Inflammatory macrophage (primary cell): Measurements from ENCODE around the gene TAF10.

Experiments
- DNase-seq, 2 donors: peaks; one replicate each; pipeline ENCODE4 v3.0.0-alpha.2; 2020 to 2022

TAF10 gene

DNA sequence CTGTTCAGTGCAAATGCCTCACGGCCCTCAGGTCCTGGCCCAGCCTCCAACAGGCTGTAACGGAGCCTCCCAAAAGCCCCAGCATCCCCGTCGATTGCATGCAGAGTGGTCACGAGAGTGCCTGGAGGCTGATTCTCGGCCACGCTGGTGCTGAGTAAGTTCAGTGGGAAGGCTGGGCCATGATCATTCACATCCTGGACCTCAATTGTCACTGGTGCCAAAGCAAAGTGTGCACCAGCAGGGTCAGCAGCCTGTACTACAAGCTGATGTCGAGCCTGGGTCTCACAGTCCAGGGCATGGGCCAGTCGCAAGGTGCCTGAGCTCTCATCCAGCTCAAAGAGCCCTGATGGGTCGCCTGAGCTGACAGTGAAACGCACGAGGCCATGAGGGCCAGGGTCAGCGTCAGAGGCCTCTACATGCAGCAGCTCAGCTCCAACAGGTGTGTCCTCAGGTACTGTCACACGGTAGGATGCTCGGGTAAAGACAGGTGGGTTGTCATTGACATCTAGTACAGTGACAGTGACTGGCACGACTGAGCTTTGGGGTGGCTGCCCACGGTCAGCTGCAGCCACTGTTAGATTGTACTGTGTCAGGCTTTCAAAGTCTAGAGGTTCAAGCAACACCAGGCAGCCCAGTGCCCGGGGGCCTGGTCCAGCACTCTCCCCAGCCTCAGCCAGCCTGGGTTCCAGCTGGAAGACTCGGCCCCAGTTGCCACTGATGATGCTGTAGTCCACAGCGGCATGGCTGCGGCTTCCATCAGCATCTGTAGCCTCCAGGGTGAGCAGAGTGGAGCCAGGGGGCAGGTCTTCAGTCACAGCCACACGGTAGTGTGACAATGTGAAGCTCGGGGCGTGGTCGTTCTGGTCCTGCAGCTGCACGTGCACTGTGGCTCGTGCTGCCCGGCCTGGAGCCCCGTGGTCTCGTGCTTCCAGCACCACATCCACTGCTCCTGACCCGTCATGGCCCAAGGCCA, 11.7 kb upstream of the TAF10 start:
- DNase-seq = no peak

DNA sequence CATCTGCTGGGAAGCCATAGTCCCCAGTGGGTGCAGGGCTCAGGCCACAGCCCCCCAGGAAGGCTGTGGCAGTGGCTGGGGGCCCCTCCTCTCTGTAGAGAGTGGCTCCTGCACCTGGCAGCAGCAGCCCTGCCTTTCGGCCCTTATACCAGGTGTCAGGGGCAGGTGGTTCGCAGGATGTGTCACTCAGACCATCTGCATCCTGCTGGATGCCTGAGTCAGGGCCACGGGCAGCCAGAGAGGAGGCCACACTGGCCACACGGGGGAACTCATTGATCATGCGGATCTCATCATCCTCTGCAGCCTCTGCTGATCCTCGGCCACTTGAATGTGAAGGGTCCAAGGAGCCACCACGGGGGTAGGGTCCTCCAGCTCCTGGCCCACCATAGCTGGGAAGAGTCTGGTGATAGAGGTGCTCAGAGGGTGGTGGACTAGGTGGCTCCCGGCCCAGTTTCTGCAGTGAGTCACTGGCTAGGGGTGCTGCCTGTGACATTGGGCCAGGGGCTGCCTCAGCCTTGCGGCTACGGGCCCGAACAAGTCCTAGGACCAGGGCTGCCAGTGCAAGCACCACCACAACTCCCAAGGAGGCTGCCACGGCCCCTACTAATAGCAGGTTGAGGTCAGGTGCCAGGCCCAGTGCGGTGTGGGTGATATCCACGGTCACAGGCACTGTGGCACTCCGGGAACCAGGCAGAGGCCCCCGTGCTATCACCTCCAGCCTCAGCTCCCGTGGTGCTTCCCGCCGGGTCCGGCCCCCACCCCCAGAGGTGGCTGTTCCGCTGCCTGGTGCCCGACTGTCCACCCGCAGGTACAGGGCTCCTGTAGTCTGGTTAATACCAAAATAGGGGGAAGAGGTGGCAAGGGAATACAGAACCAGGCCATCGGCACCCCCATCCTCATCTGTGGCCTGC, 10.5 kb upstream of the TAF10 start:
- DNase-seq = no peak

DNA sequence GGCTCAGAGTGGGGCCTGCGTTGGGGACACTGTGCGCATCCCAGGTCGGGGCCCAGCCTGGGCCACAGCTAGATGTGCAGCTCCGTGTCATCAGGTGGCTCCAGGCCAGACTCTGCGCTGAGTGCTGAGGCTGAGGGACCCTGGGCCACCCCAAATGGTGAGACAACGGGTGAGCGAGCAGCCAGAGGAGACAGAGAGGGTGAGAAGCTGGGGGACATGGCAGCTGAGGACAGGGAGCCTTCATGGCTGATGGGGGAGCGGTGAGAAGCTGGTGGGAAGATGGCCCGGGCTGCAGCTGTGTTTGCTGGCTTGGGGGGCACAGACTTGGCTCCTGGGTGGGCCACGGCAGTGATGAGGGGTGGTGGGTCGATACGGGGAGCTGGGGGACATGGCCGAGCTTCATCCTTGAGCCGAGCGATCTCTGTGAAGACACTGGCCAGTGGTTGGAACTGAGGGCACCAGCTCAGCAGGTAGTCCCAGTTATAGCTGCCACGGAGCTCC, 9.7 kb upstream of the TAF10 start:
- no peak for DNase-seq

DNA sequence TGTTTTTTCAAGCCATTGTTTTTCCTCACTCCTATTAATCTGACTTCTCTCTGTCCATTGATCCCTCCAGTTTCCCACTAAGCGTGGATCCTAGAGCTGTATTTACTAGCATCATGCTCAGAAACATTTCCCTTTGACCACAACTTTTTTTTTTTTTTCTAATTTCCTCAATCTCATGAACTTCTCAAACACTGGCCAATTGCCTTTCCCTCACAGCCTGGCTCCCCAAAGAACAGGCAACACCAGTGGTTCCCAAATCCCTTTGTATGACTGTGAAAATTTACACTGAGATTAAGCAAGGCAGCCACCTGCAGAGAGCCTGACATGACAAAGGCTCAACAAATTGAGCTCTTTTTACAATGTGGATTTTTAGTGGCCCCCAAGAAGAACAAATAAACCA, 8.6 kb upstream of the TAF10 start:
- peak; percentile 70 for DNase-seq

DNA sequence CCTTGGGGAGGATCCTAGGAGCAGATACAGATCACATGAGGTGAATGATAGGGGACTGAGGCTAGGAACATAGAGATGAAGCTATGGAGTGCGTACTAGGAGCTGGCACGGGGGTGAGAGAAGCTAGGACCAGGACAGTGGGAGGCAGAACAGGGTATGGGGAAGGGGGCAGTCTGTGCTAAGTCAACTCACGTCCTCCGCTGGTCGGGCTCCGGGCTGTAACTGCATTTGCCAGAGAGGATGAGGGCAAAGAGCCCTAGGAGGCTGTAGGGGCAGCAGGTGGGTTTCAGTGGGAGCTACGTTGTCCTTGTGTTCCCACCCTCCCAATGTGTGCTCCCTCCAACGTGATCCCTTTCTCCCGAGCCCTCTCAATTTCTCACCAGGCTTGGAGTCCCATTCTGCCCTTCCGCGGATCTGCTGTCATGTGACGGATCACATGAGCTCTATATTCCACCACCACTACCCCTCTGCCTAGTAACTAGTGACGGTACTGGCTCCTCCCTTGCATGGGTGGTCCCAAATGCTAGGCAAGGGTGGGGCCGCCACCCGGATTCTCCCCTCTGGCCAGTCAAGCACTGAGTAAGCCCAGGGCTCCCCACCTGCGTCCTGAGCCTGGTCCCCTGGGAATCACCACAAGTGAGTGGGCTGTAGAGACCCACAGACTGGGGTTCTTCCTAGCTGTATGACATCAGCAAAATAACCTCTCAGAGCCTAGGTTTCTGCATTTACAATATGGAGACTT, 7.2 kb upstream of the TAF10 start, which contains the start of gene TPP1:
TSS of gene TPP1 (minus strand) at position 419 of the 742 bp plus-strand sequence. CDS start at position 397, 22 bp downstream.
- DNase-seq = peak; percentile 95 to 97

DNA sequence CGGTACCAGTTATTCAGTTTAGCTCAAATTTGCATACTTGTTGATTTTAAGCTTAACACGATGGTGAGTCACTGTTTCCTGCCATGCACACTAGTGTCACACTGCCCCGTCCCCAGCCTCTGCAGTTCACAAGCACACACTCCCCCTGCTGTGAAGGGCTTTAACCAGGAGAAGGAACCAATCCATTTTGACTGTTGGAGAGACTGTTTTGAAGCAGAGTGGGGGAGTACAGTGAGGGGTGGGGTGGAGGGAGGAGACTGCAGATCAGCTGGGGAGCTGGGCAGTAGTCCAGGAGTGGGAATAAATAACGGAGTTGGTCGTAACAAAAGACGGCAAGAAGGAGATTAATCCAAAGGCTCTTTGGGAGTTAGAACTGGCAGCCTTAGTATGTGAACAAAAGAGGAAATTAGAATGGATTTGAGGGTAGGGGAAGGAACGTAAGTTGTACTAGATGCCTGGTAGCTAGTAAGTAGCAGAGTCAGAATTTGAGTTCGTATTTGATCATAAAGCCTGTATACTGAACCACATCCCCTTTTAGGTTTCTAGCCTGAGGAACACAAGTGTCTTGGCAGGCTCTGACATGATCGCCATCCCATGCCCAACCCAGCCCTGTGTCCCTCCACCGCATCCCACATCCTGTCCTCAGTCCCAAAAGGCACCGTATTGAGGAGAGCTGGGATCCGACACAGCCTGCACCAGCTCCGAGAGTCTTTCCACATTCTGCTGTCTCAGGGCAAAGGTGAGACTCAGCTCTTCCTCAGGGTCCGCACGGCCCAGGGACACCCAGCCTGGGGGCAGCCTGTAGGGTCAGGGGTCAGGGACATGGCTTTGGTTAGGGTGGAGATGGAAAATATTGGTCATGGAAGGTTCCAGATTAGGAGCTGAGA, 6.3 kb upstream of the TAF10 start:
- peak; percentile 74 to 75 for DNase-seq

DNA sequence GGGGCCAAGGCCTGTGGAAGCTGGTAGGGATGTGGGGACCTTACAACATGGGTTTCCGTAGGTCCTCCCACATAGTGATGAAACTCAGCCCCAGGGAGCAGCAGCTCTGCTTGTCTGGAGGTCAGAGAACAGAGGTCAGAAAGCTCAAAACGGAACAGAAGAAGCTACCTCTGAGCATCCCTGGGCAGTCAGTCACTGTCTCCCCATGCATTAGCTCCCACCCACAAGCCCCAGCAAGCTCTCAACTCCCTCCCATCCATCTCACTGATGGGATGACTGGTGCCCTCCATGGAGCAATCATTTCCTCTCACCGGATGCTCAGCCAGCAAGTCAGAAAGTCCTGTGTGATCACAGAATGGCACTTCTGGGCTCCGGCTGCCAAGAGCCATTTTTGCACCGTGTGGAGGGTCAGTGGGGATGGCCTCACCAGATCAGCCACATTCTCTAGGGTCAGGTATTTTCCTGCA, 5.3 kb upstream of the TAF10 start:
- DNase-seq = peak; percentile 42 to 53

DNA sequence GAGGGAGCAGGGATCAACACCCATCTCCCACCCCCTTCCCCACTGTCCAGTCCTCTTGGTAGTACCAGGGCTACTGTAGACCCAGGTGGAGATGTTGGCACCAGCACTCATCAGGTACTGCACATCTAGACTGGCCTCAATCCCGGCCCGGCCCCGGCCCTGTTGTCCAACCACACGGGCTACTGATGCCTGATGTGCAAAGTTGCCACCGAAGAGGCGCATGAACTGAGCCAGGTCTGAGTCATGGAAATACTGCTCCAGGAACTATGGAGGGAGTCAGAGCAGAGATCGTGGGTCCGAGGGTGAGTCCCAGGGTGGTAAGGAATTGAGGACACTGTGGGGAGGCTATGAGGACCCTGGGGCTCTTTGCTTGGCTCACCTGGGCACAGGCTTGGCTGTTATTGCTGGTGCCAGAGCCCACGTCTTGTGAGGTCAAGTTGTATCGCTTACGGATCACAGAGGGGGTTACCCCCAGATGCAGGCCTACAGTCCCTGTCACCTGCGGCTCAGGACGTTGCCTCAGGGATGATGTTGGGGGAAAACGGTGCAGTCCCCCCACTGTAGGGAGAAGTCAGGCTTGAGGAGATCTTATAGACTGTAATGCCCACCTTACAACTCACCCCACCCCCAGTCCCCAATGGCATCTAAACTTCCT, 4.7 kb upstream of the TAF10 start:
- DNase-seq = no peak

DNA sequence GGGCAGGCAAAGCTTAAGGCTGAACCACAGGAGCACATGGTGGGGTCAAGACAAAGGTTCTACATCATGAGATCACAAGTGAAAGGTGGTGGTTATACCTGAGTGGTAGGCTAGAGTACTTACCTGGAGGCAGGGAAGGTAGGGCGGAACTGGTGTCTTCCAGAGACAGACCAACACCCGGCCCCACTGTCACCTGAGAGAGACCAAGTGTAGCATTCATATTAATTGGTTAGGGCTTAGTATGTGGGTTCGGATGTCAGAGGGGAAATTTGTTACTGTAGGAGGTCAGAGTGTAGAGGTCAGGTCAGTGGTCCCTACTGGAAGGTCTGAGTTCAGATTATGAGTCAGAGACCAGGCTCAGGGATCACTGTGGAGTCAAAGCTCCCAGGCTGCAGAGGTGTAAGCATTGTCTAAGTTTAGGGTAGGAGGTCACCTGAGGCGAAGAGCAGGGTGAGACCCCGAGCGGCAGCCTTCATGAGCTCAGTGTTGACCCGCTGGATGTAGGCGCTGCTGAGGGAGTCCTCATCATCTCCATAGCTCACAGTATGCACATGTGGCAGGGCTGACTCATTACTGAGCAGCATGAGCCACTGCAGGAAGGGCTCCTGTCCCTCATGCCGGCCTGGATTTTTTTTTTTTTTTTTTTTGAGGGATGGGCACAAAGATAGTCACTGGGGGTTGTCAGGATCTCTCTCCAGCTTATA, 4.0 kb upstream of the TAF10 start:
- DNase-seq = no peak

DNA sequence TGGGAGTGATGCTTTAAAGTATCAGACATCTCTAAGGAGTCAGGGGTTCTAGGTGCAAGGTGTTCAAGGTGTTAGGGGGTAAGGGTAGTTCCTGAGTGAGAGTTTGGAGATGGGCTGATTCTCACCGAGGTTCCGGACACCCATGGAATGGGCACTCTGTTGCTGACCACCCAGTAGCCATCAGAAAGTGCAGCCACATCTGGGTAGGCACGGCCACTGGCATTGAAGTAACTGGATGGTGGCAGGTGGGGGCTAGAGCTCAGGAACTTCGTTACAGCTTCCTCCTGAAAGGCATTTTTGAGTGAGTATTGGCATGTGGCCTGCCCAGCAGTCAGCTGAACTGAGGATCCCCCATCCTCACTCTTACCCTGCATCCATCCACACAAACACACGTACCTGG, 3.0 kb upstream of the TAF10 start:
- DNase-seq = no peak

DNA sequence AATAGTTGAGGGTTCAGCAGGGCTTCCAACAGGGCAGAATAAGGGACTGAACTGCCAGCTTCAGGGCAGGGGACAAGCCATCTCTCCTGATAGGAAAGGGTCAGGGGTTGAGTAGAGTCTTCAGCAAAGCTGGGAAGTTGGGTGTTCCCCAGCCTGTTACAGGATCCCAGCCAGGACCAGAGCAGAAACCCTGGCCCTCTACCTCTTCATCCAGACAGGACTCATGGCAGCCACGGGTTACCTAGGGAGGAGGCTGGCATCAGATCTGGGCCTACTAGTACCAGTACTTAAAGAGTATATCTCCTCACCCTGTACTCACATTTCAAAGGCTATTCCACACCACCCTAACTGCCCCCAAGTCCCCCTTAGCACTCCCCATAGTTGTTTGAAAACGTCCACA, 2.4 kb upstream of the TAF10 start:
- DNase-seq = no peak

DNA sequence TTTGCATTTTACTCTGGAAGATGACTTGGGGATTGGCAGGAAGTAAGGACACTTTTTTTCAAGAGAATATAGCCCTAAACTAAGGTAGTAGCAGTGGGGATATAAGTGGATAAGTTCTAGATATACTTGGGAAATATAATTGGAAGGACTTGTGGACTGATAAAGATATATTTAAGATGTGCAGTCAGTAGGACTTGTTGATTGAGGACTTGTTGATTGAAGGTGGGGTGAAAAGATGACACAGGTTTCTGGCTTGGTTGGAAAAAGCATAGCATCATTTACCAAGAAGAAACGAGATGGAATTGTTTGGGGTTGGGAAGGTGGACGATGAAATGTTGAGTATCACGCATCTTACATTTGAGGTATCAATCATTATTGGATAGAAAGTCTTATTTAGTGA, 1.5 kb upstream of the TAF10 start:
- no peak for DNase-seq

DNA sequence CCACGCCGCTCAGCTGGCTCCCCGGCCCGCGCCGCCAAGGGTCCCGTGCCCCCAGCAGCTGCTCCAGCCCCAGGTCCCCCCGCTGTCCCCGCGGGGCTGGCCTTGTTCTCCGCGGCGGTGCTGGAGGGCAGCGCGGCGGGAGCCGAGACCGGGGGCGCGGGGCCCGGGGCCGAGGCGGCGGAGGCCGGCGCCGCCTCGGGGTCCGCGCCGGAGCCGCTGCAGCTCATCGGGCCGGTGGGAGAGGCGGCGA, 128 bp downstream of the TAF10 start:
- DNase-seq = no peak

DNA sequence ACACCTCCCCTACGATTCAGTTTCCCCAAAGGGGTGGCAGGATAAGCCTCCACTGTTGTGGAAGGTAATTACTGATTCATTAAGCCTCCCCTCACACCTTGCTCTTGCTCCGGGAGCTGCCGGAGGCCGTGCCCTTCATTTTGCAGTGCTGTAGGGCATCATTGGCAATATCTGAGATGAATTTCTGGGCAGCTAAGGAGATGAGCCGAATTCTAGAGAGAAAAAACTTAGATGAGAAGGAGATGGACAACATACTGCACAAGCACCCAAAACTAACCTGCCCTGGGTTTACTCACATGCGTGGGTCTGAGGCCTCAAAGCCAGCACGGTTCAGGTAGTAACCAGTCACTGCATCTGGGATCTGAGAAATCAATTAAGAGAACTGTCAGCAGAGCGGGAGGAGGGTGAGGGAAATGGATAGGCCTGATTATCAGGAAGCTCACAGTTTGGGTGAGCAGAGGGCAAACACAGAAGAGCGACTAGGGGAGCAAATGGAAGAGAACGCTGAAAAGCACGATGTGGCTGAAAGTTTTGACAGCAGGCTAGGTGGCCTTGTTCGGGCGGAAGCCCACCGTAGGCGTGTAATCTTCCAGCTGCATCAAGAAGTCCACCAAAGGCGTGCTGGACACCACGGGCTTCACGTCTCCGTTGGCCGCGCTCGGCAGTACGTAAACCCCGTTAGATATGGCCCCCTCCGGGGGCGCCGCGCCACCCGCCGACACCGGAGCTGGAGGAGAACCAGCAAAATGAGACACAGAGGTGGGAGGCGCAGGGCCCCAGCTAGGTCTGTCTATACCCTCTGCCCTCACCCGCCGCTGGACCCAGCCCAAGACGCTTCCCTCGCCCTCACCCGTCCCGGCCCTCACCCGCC, 689 bp downstream of the TAF10 start:
- DNase-seq = peak; percentile 4 to 15

DNA sequence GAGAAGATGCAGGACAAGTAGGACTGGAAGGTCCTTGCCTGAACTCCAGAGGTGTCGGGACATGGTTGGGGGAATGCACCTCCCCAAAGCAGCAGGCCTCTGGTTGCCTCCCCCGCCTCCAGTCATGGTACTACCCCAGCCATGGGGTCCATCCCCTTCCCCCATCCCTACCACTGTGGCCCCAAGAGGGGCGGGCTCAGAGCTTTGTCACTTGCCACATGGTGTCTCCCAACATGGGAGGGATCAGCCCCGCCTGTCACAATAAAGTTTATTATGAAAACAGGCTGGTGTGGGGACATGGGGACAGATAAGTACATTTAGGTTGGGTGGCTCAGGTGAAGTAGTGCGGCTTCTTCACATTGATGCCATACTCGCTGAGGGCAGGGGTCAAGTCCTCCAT, 1.4 kb downstream of the TAF10 start:
- DNase-seq = no peak

DNA sequence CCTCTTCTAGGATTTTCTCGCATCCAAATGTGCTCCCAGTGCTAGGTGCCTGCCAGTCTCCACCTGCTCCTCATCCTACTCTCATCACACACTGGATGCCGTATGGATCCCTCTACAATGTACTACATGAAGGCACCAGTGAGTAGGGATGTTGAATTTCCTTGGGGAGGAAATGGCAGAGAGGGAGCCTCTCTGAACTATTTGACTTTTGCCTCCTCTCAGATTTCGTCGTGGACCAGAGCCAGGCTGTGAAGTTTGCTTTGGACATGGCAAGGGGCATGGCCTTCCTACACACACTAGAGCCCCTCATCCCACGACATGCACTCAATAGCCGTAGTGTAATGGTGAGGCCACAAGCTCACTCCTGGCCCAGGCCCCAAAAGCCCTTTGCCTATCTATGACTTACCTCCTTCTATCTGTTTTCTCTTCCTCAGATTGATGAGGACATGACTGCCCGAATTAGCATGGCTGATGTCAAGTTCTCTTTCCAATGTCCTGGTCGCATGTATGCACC, 2.5 kb downstream of the TAF10 start:
- DNase-seq = no peak

DNA sequence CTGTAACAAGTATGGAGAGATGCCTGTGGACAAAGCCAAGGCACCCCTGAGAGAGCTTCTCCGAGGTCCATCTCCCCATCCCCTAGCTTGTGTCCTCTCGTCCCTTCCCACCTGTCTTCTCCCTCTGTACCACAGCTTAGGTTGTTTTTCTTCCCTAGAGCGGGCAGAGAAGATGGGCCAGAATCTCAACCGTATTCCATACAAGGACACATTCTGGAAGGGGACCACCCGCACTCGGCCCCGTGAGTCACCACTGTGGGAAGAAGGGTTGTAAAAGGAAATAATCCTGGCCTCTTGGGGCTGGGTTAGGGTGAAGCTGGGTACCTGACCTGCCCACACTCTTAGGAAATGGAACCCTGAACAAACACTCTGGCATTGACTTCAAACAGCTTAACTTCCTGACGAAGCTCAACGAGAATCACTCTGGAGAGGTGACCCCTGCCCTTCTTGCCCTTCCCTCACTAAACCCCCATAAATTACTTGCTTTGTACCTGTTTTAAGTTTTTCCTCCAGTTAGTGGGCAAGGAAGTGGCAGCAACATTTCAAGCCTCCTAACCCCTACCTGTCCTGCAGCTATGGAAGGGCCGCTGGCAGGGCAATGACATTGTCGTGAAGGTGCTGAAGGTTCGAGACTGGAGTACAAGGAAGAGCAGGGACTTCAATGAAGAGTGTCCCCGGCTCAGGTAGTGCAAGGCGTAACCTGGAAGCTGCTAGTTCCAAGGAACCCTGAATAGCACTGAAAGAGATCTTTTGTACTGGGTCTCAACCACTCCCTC, 3.1 kb downstream of the TAF10 start:
- no peak for DNase-seq

DNA sequence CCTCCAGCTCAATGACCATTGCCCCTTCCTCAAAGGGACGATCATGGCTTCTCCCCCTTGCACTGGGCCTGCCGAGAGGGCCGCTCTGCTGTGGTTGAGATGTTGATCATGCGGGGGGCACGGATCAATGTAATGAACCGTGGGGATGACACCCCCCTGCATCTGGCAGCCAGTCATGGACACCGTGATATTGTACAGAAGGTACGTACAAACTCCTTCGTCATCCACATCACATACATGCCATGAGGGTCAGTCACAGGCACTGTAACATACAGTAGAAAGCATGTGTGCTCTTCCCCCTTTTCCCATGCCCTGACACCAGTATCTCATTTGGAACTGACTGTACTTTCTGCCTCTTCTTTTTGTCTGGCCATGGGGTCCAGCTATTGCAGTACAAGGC, 4.0 kb downstream of the TAF10 start:
- DNase-seq = no peak
